PC-9 (cell line): ENCODE results near the gene NELFCD. TPM values are rescaled to one million over a fixed set of nuclear protein-coding genes. Genes with fewer than 3 reads are reported as not detected.

ENCODE experiments used
- BruUV-seq: library from RNA; stranded (reverse); fragments of 400-500 nt; replicated peaks from 2 replicates; lab custom pipeline; 2021; lab: Mats Ljungman, UMichigan
- CTCF ChIA-PET: fragments of 300-600 bp; sonication (Branson Sonifier 250); formaldehyde crosslinking; loops from one replicate; lab custom pipeline; 2022; ENCODE audit warnings: antibody characterized with exemption; lab: Charles Lee
- POLR2A ChIA-PET: fragments of 300-600 bp; sonication (Branson Sonifier 250); formaldehyde crosslinking; loops from one replicate; lab custom pipeline; 2022; ENCODE audit warnings: antibody characterized with exemption; ENCODE audit not compliant: unreplicated experiment; lab: Charles Lee
- DNase-seq, 2 experiments: peaks; one replicate each; pipeline versions ENCODE4 v3.0.0 to v3.0.0-alpha.2; 2015 to 2022; ENCODE audit warnings: mixed read lengths in 1 of 2
- H2AFZ ChIP-seq: fragments of 200-600 bp; sonication (generic); 2 replicates; pipeline ENCODE4 v1.8.1; 2017; ENCODE audit warnings: antibody characterized with exemption
- H3F3A ChIP-seq: fragments of 200-600 bp; sonication (generic); 2 replicates; pipeline ENCODE4 v1.8.1; 2017; ENCODE audit warnings: antibody characterized with exemption, mild to moderate bottlenecking, low read depth; ENCODE audit not compliant: insufficient read depth
- H3K27ac ChIP-seq: fragments of 200-600 bp; sonication (generic); 2 replicates; pipeline ENCODE4 v1.6.1; 2016; ENCODE audit warnings: mixed run types
- H3K27me3 ChIP-seq: fragments of 200-600 bp; sonication (generic); 2 replicates; pipeline ENCODE4 v1.6.1; 2016; ENCODE audit warnings: low read depth, mixed run types; ENCODE audit not compliant: insufficient read depth
- H3K36me3 ChIP-seq: fragments of 200-600 bp; sonication (generic); 2 replicates; pipeline ENCODE4 v1.6.1; 2016; ENCODE audit warnings: low read depth, mixed run types
- H3K4me1 ChIP-seq: fragments of 200-600 bp; sonication (generic); replicated peaks from 2 replicates; pipeline ENCODE4 v1.6.1; 2016; ENCODE audit warnings: mixed run types; ENCODE audit not compliant: insufficient read depth
- H3K4me2 ChIP-seq: fragments of 200-600 bp; sonication (generic); 2 replicates; pipeline ENCODE4 v1.6.1; 2017; ENCODE audit warnings: mixed run types
- H3K4me3 ChIP-seq: fragments of 200-600 bp; sonication (generic); 2 replicates; pipeline ENCODE4 v1.6.1; 2016; ENCODE audit warnings: mixed run types
- H3K79me2 ChIP-seq: fragments of 200-600 bp; sonication (generic); 2 replicates; pipeline ENCODE4 v1.6.1; 2017; ENCODE audit warnings: low read depth, mixed run types
- H3K9me2 ChIP-seq: fragments of 200-600 bp; sonication (generic); 2 replicates; pipeline ENCODE4 v1.8.1; 2017; ENCODE audit warnings: mild to moderate bottlenecking; ENCODE audit not compliant: insufficient read depth
- H3K9me3 ChIP-seq: fragments of 200-600 bp; sonication (generic); 2 replicates; pipeline ENCODE4 v1.8.1; 2016; ENCODE audit warnings: low read depth; ENCODE audit not compliant: insufficient read depth
- H4K20me1 ChIP-seq: fragments of 200-600 bp; sonication (generic); 2 replicates; pipeline ENCODE4 v1.8.1; 2017; ENCODE audit not compliant: insufficient read depth
- EZH2 ChIP-seq: fragments of 200-600 bp; sonication (generic); IDR thresholded peaks from 2 replicates; pipeline ENCODE4 v1.8.0; 2017; ENCODE audit warnings: antibody characterized with exemption, low read depth
- intact Hi-C: fragments of 100-400 bp; cut with micrococcal nuclease; formaldehyde crosslinking; loops from one replicate; pipeline ENCODE4 v1.10.0; 2022; ENCODE audit not compliant: unreplicated experiment
- total RNA-seq: library from RNA; stranded (reverse); gene quantifications from 2 replicates; pipeline ENCODE4 v1.2.3, GENCODE V29; 2021
- TF ChIP-seq, protein P1 (sequence below): fragments of 200-600 bp; sonication (generic); conservative IDR thresholded peaks from 2 replicates; pipeline ENCODE4 v1.6.1; 2017; ENCODE audit warnings: mixed run types, antibody characterized with exemption, mild to moderate bottlenecking, moderate library complexity

Gene NELFCD
- total RNA-seq, 1 experiment from 2014 or later = 130 TPM

DNA sequence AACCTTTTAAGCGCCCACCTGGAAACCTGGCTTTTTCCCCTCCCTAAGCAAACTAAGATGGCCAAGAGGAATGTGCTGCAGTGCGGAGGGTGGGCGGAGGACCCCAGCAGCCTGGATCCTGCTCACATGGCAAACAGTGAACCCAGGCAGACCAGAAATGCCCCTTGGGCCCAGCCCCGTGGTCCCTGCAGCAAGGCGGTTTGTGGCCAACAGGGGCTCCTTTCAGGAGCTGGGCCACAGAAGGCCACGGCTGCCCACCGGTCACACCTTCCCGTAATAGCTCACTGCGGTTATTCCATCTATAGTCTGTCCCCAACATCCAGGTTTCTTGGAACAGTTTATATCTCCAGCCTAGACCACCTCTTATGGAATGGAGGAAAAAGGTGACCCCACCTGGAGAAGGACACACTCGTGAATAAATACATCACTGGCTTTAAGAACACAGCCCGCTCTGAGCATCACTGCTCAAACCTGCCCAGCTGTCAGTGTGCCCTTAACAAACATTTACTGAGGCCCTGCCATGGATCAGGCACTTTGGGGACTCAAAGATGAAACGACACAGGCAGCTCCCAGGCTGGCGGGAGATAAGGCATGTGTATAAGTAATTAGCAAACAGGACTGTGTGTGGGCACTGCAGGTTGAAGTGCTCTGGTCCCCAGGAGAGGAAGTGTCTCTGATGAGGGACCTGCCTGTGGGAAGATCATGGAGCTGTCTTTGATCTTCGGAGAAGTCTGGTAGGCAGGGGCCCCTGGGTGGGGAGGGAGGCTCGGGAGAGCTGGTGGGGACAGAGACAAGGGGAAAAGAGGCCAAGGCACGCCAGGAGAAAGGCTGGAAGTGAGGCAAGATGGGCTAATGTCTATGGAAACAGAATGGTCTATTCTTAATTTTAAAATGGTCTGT, 35.0 kb downstream of the NELFCD start:
- intact Hi-C loops = no loop called here
- CTCF ChIA-PET = no interaction called here
- peaks cover 29% of the 10 kb centered on the region for H3K4me1 ChIP-seq
- peaks cover 22% of the 10 kb centered on the region for H3F3A ChIP-seq
- H2AFZ ChIP-seq = no peak overlapping the region
- H3K27me3 ChIP-seq = no peaks in the 10 kb centered on the region
- no TSS peak for BruUV-seq
- no peaks in the 10 kb centered on the region for H3K36me3 ChIP-seq
- no peaks in the 10 kb centered on the region for H3K79me2 ChIP-seq
- H3K4me2 ChIP-seq = no peak overlapping the region
- no peak for TF ChIP-seq EZH2
- TF ChIP-seq, protein P1, sequence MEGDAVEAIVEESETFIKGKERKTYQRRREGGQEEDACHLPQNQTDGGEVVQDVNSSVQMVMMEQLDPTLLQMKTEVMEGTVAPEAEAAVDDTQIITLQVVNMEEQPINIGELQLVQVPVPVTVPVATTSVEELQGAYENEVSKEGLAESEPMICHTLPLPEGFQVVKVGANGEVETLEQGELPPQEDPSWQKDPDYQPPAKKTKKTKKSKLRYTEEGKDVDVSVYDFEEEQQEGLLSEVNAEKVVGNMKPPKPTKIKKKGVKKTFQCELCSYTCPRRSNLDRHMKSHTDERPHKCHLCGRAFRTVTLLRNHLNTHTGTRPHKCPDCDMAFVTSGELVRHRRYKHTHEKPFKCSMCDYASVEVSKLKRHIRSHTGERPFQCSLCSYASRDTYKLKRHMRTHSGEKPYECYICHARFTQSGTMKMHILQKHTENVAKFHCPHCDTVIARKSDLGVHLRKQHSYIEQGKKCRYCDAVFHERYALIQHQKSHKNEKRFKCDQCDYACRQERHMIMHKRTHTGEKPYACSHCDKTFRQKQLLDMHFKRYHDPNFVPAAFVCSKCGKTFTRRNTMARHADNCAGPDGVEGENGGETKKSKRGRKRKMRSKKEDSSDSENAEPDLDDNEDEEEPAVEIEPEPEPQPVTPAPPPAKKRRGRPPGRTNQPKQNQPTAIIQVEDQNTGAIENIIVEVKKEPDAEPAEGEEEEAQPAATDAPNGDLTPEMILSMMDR = no peak
- H3K9me2 ChIP-seq = no peaks in the 10 kb centered on the region
- no peak overlapping the region for H3K4me3 ChIP-seq
- no peak overlapping the region for H3K27ac ChIP-seq
- no peak for DNase-seq
- POLR2A ChIA-PET = no interaction called here
- H3K9me3 ChIP-seq = no peaks in the 10 kb centered on the region
- H4K20me1 ChIP-seq = no peaks in the 10 kb centered on the region

DNA sequence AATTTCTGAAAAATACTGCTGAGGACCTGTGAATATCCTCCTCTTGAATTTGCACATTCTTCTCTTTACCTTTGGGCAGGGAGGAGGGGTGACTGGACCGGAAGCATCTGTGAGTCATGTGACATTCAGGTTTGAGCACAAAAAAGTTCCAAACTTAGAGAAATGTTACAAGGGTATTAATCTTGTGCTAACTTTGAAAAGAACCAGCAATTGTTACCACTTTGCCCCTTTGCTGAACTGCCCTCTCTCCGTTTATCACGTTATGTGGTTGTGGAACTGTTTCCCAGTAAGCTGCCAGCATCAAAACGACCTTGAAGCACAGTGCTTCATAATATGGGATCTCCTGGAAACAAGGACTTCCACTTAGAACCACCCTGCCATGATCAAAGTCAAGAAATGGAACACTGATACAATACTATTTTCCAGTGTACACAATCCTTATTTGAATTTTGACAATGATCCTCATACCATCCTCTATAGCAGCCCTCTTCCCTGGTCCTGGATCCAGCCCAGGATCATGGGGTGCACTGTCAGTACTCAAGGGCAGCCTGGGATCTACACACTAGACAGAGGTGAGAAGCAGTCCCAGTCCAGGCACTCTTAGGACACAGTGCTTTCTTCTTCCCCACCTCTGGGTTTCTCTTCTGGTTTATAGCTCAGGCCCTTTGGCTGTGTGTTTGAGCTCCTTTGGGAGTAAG, 35.9 kb downstream of the NELFCD start:
- Histone ChIP-seq H3K4me1 (peaks cover 29% of the 10 kb centered on the region), H3K4me3 (no peak overlapping the region), H3K27me3 (no peaks in the 10 kb centered on the region), H3K27ac (no peak overlapping the region), H3F3A (peaks cover 23% of the 10 kb centered on the region), H3K79me2 (no peaks in the 10 kb centered on the region), H3K36me3 (no peaks in the 10 kb centered on the region), H3K9me2 (no peaks in the 10 kb centered on the region), H2AFZ (no peak overlapping the region), H3K4me2 (no peak overlapping the region), H4K20me1 (no peaks in the 10 kb centered on the region), H3K9me3 (no peaks in the 10 kb centered on the region)
- POLR2A ChIA-PET = no interaction called here
- CTCF ChIA-PET = no interaction called here
- intact Hi-C loops = no loop called here
- no peak for DNase-seq
- TF ChIP-seq EZH2 = no peak
- TF ChIP-seq, protein P1 = no peak
- no TSS peak for BruUV-seq

DNA sequence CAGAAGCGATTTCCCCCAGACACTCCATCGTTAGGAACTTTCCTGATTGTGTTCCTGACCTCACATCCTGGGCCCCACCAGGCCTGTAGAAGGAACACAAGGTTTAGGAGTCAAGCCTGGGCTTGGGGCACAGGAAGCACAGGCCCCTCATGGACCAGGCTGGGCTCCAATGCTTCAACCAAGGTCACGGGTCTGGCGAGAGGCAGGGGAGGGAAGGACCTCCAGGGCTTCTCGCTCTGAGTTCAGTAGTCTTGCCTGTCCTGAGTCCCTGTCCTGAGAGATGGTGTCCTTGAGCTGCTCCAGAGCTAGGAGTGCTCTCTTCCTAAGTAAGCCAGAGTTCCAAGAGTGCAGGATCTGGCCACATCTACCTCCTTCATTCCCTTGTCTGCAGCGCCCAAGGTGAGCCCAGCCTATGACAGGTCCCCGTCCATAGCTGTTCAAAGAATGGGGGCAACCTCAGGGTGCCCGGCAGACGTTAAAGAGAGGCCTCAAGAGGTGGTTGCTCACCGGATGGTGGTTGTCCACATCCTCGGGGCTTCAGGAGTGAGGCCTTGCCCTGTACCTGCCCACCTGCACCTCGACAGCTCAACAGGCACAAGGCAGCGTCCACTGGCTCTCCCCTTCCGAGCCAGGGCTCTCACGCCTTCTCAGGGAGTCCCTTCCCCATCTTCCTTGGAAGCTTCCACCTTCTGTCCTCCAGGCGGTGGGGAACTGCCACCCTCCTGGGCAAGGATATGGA, 36.6 kb downstream of the NELFCD start:
- POLR2A ChIA-PET = no interaction called here
- no TSS peak for BruUV-seq

More for the DNA sequence above, 36.6 kb downstream of the NELFCD start:
- intact Hi-C loops = no loop called here
- H3K9me2 ChIP-seq = no peaks in the 10 kb centered on the region
- no peaks in the 10 kb centered on the region for H3K36me3 ChIP-seq
- peaks cover 27% of the 10 kb centered on the region for H3F3A ChIP-seq
- H3K4me3 ChIP-seq = no peak overlapping the region
- DNase-seq = no peak
- TF ChIP-seq, protein P1 = no peak
- no peaks in the 10 kb centered on the region for H3K27me3 ChIP-seq
- H3K4me1 ChIP-seq = peaks cover 36% of the 10 kb centered on the region
- no peak overlapping the region for H3K4me2 ChIP-seq
- no peak overlapping the region for H2AFZ ChIP-seq
- H3K79me2 ChIP-seq = no peaks in the 10 kb centered on the region
- no peaks in the 10 kb centered on the region for H4K20me1 ChIP-seq
- CTCF ChIA-PET = no interaction called here
- H3K9me3 ChIP-seq = no peaks in the 10 kb centered on the region
- no peak overlapping the region for H3K27ac ChIP-seq
